ENCODE results near the gene MEF2B.

GRCh38 chr19:19204181-19204580, 34.1 kb upstream of the MEF2B start:
- TF ChIP-seq CTCF (IDR thresholded peaks at IDR 0.05) (no peak), POLR2A (IDR thresholded peaks at IDR 0.05; ENCODE audit: low read depth) (no peak), EP300 (IDR thresholded peaks at IDR 0.05) (no peak), POLR2AphosphoS5 (IDR thresholded peaks at IDR 0.05) (no peak)
